Bone marrow (tissue), 2 donors: ENCODE measurements around the gene RNF207.
"Not testable (repeated sequence)": the region's sequence is repeated elsewhere in the genome, so short reads cannot be mapped to it uniquely, and the experiment has no call there.

ENCODE experiments used
- DNase-seq, 2 donors: peaks; one replicate each; lab custom pipeline; 2025; lab: John Stamatoyannopoulos, UW

RNF207 gene

GRCh38 chr1:6200188-6200809 is 5.6 kb upstream of the RNF207 start:
- DNase-seq: no peak

GRCh38 chr1:6202256-6202655 is 3.7 kb upstream of the RNF207 start:
- DNase-seq: no peak

GRCh38 chr1:6206520-6206855 is 569 bp downstream of the RNF207 start:
- DNase-seq: no peak

- DNase-seq: no peak
Measured at GRCh38 chr1:6207075-6207885, 1.4 kb downstream of the RNF207 start.

- DNase-seq: no peak
Measured at GRCh38 chr1:6207921-6208320, 2.0 kb downstream of the RNF207 start.

- DNase-seq: peak in 1 of 2 donors; percentile 38
Measured at GRCh38 chr1:6208723-6209660, 3.1 kb downstream of the RNF207 start.

GRCh38 chr1:6209661-6210580 is 4.0 kb downstream of the RNF207 start:
- DNase-seq: no peak

- no peak for DNase-seq
Measured at GRCh38 chr1:6210591-6211355, 4.9 kb downstream of the RNF207 start.

- no peak for DNase-seq
Measured at GRCh38 chr1:6211731-6212130, 5.8 kb downstream of the RNF207 start.

GRCh38 chr1:6212193-6212959 is 6.5 kb downstream of the RNF207 start:
- no peak for DNase-seq

GRCh38 chr1:6218375-6219164 is 12.7 kb downstream of the RNF207 start:
- no peak for DNase-seq

- not testable (repeated sequence) for DNase-seq
Measured at GRCh38 chr1:6219641-6220040, 13.7 kb downstream of the RNF207 start.

- no peak for DNase-seq
Measured at GRCh38 chr1:6220236-6220635, 14.3 kb downstream of the RNF207 start.

- no peak for DNase-seq
Measured at GRCh38 chr1:6221210-6221784, 15.4 kb downstream of the RNF207 start.

GRCh38 chr1:6222636-6223035 is 16.7 kb downstream of the RNF207 start:
- no peak for DNase-seq

- no peak for DNase-seq
Measured at GRCh38 chr1:6223617-6224016, 17.7 kb downstream of the RNF207 start.

- DNase-seq: no peak
Measured at GRCh38 chr1:6224718-6225117, 18.8 kb downstream of the RNF207 start.

- DNase-seq: no peak
Measured at GRCh38 chr1:6225651-6226050, 19.7 kb downstream of the RNF207 start.

- DNase-seq: no peak
Measured at GRCh38 chr1:6233376-6233775, 27.5 kb downstream of the RNF207 start.
